PC-9 (cell line): ENCODE data around the gene PRKAG2. TPM values are rescaled to one million over a fixed set of nuclear protein-coding genes. Genes with fewer than 3 reads are reported as not detected.
A peak's percentile ranks its signal among the peaks of the same experiment; 100 is the strongest.

Experiments
- BruUV-seq: library from RNA; stranded (reverse); fragments of 400-500 nt; replicated peaks from 2 replicates; lab custom pipeline; 2021; lab: Mats Ljungman, UMichigan
- CTCF ChIA-PET: fragments of 300-600 bp; sonication (Branson Sonifier 250); formaldehyde crosslinking; loops from one replicate; lab custom pipeline; 2022; ENCODE audit warnings: antibody characterized with exemption; lab: Charles Lee
- POLR2A ChIA-PET: fragments of 300-600 bp; sonication (Branson Sonifier 250); formaldehyde crosslinking; loops from one replicate; lab custom pipeline; 2022; ENCODE audit warnings: antibody characterized with exemption; ENCODE audit not compliant: unreplicated experiment; lab: Charles Lee
- DNase-seq, 2 experiments: peaks; one replicate each; pipeline versions ENCODE4 v3.0.0 to v3.0.0-alpha.2; 2015 to 2022; ENCODE audit warnings: mixed read lengths in 1 of 2
- H2AFZ ChIP-seq: fragments of 200-600 bp; sonication (generic); 2 replicates; pipeline ENCODE4 v1.8.1; 2017; ENCODE audit warnings: antibody characterized with exemption
- H3F3A ChIP-seq: fragments of 200-600 bp; sonication (generic); 2 replicates; pipeline ENCODE4 v1.8.1; 2017; ENCODE audit warnings: antibody characterized with exemption, mild to moderate bottlenecking, low read depth; ENCODE audit not compliant: insufficient read depth
- H3K27ac ChIP-seq: fragments of 200-600 bp; sonication (generic); 2 replicates; pipeline ENCODE4 v1.6.1; 2016; ENCODE audit warnings: mixed run types
- H3K27me3 ChIP-seq: fragments of 200-600 bp; sonication (generic); 2 replicates; pipeline ENCODE4 v1.6.1; 2016; ENCODE audit warnings: low read depth, mixed run types; ENCODE audit not compliant: insufficient read depth
- H3K36me3 ChIP-seq: fragments of 200-600 bp; sonication (generic); 2 replicates; pipeline ENCODE4 v1.6.1; 2016; ENCODE audit warnings: low read depth, mixed run types
- H3K4me1 ChIP-seq: fragments of 200-600 bp; sonication (generic); replicated peaks from 2 replicates; pipeline ENCODE4 v1.6.1; 2016; ENCODE audit warnings: mixed run types; ENCODE audit not compliant: insufficient read depth
- H3K4me2 ChIP-seq: fragments of 200-600 bp; sonication (generic); 2 replicates; pipeline ENCODE4 v1.6.1; 2017; ENCODE audit warnings: mixed run types
- H3K4me3 ChIP-seq: fragments of 200-600 bp; sonication (generic); 2 replicates; pipeline ENCODE4 v1.6.1; 2016; ENCODE audit warnings: mixed run types
- H3K79me2 ChIP-seq: fragments of 200-600 bp; sonication (generic); 2 replicates; pipeline ENCODE4 v1.6.1; 2017; ENCODE audit warnings: low read depth, mixed run types
- H3K9me2 ChIP-seq: fragments of 200-600 bp; sonication (generic); 2 replicates; pipeline ENCODE4 v1.8.1; 2017; ENCODE audit warnings: mild to moderate bottlenecking; ENCODE audit not compliant: insufficient read depth
- H3K9me3 ChIP-seq: fragments of 200-600 bp; sonication (generic); 2 replicates; pipeline ENCODE4 v1.8.1; 2016; ENCODE audit warnings: low read depth; ENCODE audit not compliant: insufficient read depth
- H4K20me1 ChIP-seq: fragments of 200-600 bp; sonication (generic); 2 replicates; pipeline ENCODE4 v1.8.1; 2017; ENCODE audit not compliant: insufficient read depth
- CTCF ChIP-seq: fragments of 200-600 bp; sonication (generic); conservative IDR thresholded peaks from 2 replicates; pipeline ENCODE4 v1.6.1; 2017; ENCODE audit warnings: mixed run types, antibody characterized with exemption, mild to moderate bottlenecking, moderate library complexity
- EZH2 ChIP-seq: fragments of 200-600 bp; sonication (generic); IDR thresholded peaks from 2 replicates; pipeline ENCODE4 v1.8.0; 2017; ENCODE audit warnings: antibody characterized with exemption, low read depth
- intact Hi-C: fragments of 100-400 bp; cut with micrococcal nuclease; formaldehyde crosslinking; loops from one replicate; pipeline ENCODE4 v1.10.0; 2022; ENCODE audit not compliant: unreplicated experiment
- total RNA-seq: library from RNA; stranded (reverse); gene quantifications from 2 replicates; pipeline ENCODE4 v1.2.3, GENCODE V29; 2021

The PRKAG2 gene
- total RNA-seq, 1 experiment from 2014 or later: 37.3 TPM

- H2AFZ ChIP-seq: no peak overlapping the region
- POLR2A ChIA-PET: interaction anchor here (0.5 to 0.7 kb wide), 4 partner anchors 65 to 1386 kb away, joined by 3 to 7 read pairs (median 4); partner anchors contain the start of gene NUB1
- no TSS peak for BruUV-seq
- H3F3A ChIP-seq: peaks cover 4% of the 10 kb centered on the region
- peak; percentile 93 to 97 for DNase-seq
- H3K27me3 ChIP-seq: no peaks in the 10 kb centered on the region
- H3K9me3 ChIP-seq: no peaks in the 10 kb centered on the region
- TF ChIP-seq EZH2: no peak
- peak; percentile 99 for TF ChIP-seq CTCF
- H4K20me1 ChIP-seq: no peaks in the 10 kb centered on the region
- no peaks in the 10 kb centered on the region for H3K79me2 ChIP-seq
- CTCF ChIA-PET: interaction anchor here (0.5 to 1.5 kb wide), 6 partner anchors 9 to 477 kb away, joined by 3 to 9 read pairs (median 4); no protein-coding TSS in a partner anchor
- H3K36me3 ChIP-seq: no peaks in the 10 kb centered on the region
- no peaks in the 10 kb centered on the region for H3K9me2 ChIP-seq
- H3K4me2 ChIP-seq: peak overlapping the region; percentile 61
- intact Hi-C loops: loop anchor here (1.0 to 10.0 kb wide), 10 partner anchors 9 to 391 kb away; no protein-coding TSS in a partner anchor
- no peak overlapping the region for H3K4me3 ChIP-seq
- H3K27ac ChIP-seq: no peak overlapping the region
- H3K4me1 ChIP-seq: peaks cover 15% of the 10 kb centered on the region
Observed at GRCh38 chr7:151754142-151754590, 122.7 kb downstream of the PRKAG2 start.

- H3K4me3 ChIP-seq: no peak overlapping the region
- H3K9me3 ChIP-seq: no peaks in the 10 kb centered on the region
- peaks cover 10% of the 10 kb centered on the region for H3F3A ChIP-seq
- intact Hi-C loops: loop anchor here (10.0 kb wide), 1 partner anchor 392 kb away; no protein-coding TSS in a partner anchor
- TF ChIP-seq EZH2: no peak
- no peak overlapping the region for H3K27ac ChIP-seq
- no TSS peak for BruUV-seq
- CTCF ChIA-PET: interaction anchor here (0.6 to 1.5 kb wide), 5 partner anchors 8 to 1435 kb away, joined by 3 to 6 read pairs (median 4); no protein-coding TSS in a partner anchor
- H4K20me1 ChIP-seq: no peaks in the 10 kb centered on the region
- no peaks in the 10 kb centered on the region for H3K9me2 ChIP-seq
- H3K27me3 ChIP-seq: no peaks in the 10 kb centered on the region
- peaks cover 18% of the 10 kb centered on the region for H3K4me1 ChIP-seq
- no peak for DNase-seq
- no peak overlapping the region for H2AFZ ChIP-seq
- POLR2A ChIA-PET: no interaction called here
- H3K36me3 ChIP-seq: no peaks in the 10 kb centered on the region
- no peaks in the 10 kb centered on the region for H3K79me2 ChIP-seq
- no peak overlapping the region for H3K4me2 ChIP-seq
Observed at GRCh38 chr7:151752816-151753595, 123.9 kb downstream of the PRKAG2 start.

GRCh38 chr7:151752037-151752436 lies 124.9 kb downstream of the PRKAG2 start:
- Histone ChIP-seq H3K4me3 (no peak overlapping the region), H3K27ac (no peak overlapping the region), H3K27me3 (no peaks in the 10 kb centered on the region), H3K36me3 (no peaks in the 10 kb centered on the region), H3F3A (peaks cover 19% of the 10 kb centered on the region), H3K9me2 (no peaks in the 10 kb centered on the region), H3K9me3 (no peaks in the 10 kb centered on the region), H3K4me1 (peaks cover 28% of the 10 kb centered on the region), H2AFZ (no peak overlapping the region), H3K79me2 (no peaks in the 10 kb centered on the region), H3K4me2 (no peak overlapping the region), H4K20me1 (no peaks in the 10 kb centered on the region)
- intact Hi-C loops: loop anchor here (10.0 kb wide), 1 partner anchor 393 kb away; no protein-coding TSS in a partner anchor
- TF ChIP-seq CTCF: no peak
- no peak for TF ChIP-seq EZH2
- BruUV-seq: no TSS peak
- POLR2A ChIA-PET: no interaction called here
- CTCF ChIA-PET: no interaction called here
- no peak for DNase-seq
